Mammary epithelial cell (primary cell): ENCODE results near the gene PLEKHM1.

Experiments used
- CTCF ChIP-seq, 2 donors: IDR thresholded peaks in 1 of 2; conservative IDR thresholded peaks in 1 of 2; 2 replicates each; pipeline ENCODE4 v1.5.1; 2011 to 2012; ENCODE audit warnings: inconsistent platforms in 2 of 2, low read length in 2 of 2, mild to moderate bottlenecking in 2 of 2, control low read depth in 1 of 2, low read depth in 1 of 2; ENCODE audit not compliant: insufficient read depth in 1 of 2; ENCODE audit errors: extremely low read depth in 1 of 2
- EZH2 ChIP-seq: IDR thresholded peaks from 2 replicates; pipeline ENCODE4 v1.6.1; 2012; ENCODE audit warnings: low read length, inconsistent platforms, borderline replicate concordance

- TF ChIP-seq CTCF (conservative IDR thresholded peaks at IDR 0.05 in 1 of 2, IDR thresholded peaks at IDR 0.05 in 1 of 2; ENCODE audit: extremely low read depth in 1 of 2, insufficient read depth in 1 of 2, low read depth in 1 of 2, low read length in 2 of 2) (no peak), EZH2 (no peak)
Measured at GRCh38 chr17:45388604-45389325, 101.8 kb downstream of the PLEKHM1 start.
